Heart left ventricle (tissue), 16 donors: ENCODE data around the gene TMIGD1. TPM values are rescaled to one million over a fixed set of nuclear protein-coding genes. Genes with fewer than 3 reads are reported as not detected.

Experiments used
- ATAC-seq, 4 donors: fragments of 200-7000 bp; cut with Tn5 transposase; one replicate each; pipeline ENCODE4 v1.9.1; 2020 to 2022; ENCODE audit warnings: moderate library complexity in 4 of 4, mild to moderate bottlenecking in 3 of 4, moderate number of reproducible peaks in 1 of 4
- DNase-seq, 5 donors: peaks; one replicate each; pipeline ENCODE4 v3.0.0-alpha.2; 2020
- H3K27ac ChIP-seq, 12 donors: fragments of 200-600 bp; sonication (generic) in 4 of 12; one replicate each; pipeline versions ENCODE4 v1.5.0 to v1.8.0; 2016 to 2022; ENCODE audit warnings: mild to moderate bottlenecking in 2 of 12
- H3K27me3 ChIP-seq, 9 donors: fragments of 200-600 bp; sonication (generic) in 2 of 9; one replicate each; pipeline versions ENCODE4 v1.5.1 to v1.8.0; 2016 to 2022; ENCODE audit warnings: mild to moderate bottlenecking in 3 of 9
- H3K36me3 ChIP-seq, 9 donors: fragments of 200-600 bp; sonication (generic) in 2 of 9; one replicate each; pipeline versions ENCODE4 v1.5.0 to v1.8.0; 2018 to 2022; ENCODE audit warnings: mild to moderate bottlenecking in 2 of 9
- H3K4me1 ChIP-seq, 12 donors: fragments of 200-600 bp; sonication (generic) in 4 of 12; one replicate each; pipeline versions ENCODE4 v1.5.0 to v1.8.0; 2016 to 2022; ENCODE audit warnings: mild to moderate bottlenecking in 3 of 12
- H3K4me3 ChIP-seq, 12 donors: fragments of 200-600 bp; sonication (generic) in 4 of 12; one replicate each; pipeline versions ENCODE4 v1.5.0 to v1.8.0; 2017 to 2022; ENCODE audit warnings: mild to moderate bottlenecking in 9 of 12, moderate library complexity in 4 of 12
- H3K9me3 ChIP-seq, 12 donors: fragments of 200-600 bp; sonication (generic) in 4 of 12; one replicate each; pipeline versions ENCODE4 v1.5.0 to v1.8.0; 2016 to 2022; ENCODE audit warnings: mild to moderate bottlenecking in 1 of 12
- CTCF ChIP-seq, 12 donors: fragments of 200-600 bp; sonication (generic) in 4 of 12; IDR thresholded peaks; one replicate each; pipeline versions ENCODE4 v1.5.0 to v1.8.0; 2018 to 2022; ENCODE audit warnings: antibody characterized with exemption in 12 of 12, mild to moderate bottlenecking in 5 of 12
- POLR2A ChIP-seq, 2 donors: fragments of 450-650 bp; IDR thresholded peaks; one replicate each; pipeline ENCODE4 v1.6.1; 2017; ENCODE audit warnings: antibody characterized with exemption in 2 of 2, mild to moderate bottlenecking in 2 of 2, moderate library complexity in 2 of 2
- WGBS, 4 donors: extraction: QIAGEN DNeasy Blood & Tissue Kit in 2 of 4; methylation state at CpG; one replicate each; pipeline versions ENCODE4 v1.1.5 to v1.1.7; 2013 to 2018; 5-methylcytosine and 5-hydroxymethylcytosine counted together
- intact Hi-C, 10 donors: fragments of 100-400 bp; cut with DNase I; formaldehyde crosslinking; loops; one replicate each; pipeline versions ENCODE4 v1.11.1 to v1.14.2; 2022
- polyA plus RNA-seq, 2 donors: library from polyadenylated mRNA; stranded (reverse); fragments of 200-250 nt; gene quantifications; one replicate each; pipeline ENCODE4 v1.2.3, GENCODE V29; 2013
- total RNA-seq, 9 donors: library from RNA; depleted of rRNA in 2 of 9; stranded (reverse); fragments of >200 nt in 2 of 9; fragmentation: NEBNext Ultra II Directional in 3 of 9; extraction: Animal tissue kit (Norgen Biotek cat#: 25700) in 3 of 9; gene quantifications; one replicate each; pipeline versions ENCODE4 v1.1.0 to v1.2.4, GENCODE V29; 2016 to 2023
- donor health status: ischemic (EF 13 %, LVEDD 7.1; RV severe dilation, severe dysfunction).
- donor health status: healthy with polysubstance abuse.
- donor health status: DM: no; HTN: yes; CAD: no.
- donor health status: DM: no; HTN: no; CAD: no.
- donor health status: ischemic (EF 25% LVEDD 6.9; RV normal size, moderate dysfunction).
- donor health status: ischemic (EF 25% LVEDD 5.7; RV mildly dilated, moderate dysfunction).
- donor health status: healthy.
- donor health status: DM: yes; HTN: yes; CAD: no.
- donor health status: ischemic (EF 35%, LVEDD 5.7; RV mildly dilated, moderate dysfunction).
- donor health status: nonischemic (EF 11% LVEDD 7.7; RV severe dilation, severe dysfunction).
- donor health status: DM: yes; HTN: yes; CAD: no.
- donor health status: PGD.
- donor health status: ischemic (EF 29% LVEDD 5.4; RV normal size, mild dysfunction).
- donor health status: nonischemic (EF 23%, LVEDD 6.1; RV moderate dilation, normal function).

TMIGD1 gene
- total and polyA plus RNA-seq, 11 donors = not detected

- peaks cover 0 to 8% (median 0%) of the 10 kb centered on the region in 12 donors for H3K9me3 ChIP-seq
- TF ChIP-seq CTCF (IDR thresholded peaks at IDR 0.05) = no peak
- TF ChIP-seq POLR2A (IDR thresholded peaks at IDR 0.05) = no peak
- intact Hi-C loops = no loop called here
- DNase-seq (no peak), ATAC-seq (peak in 1 of 4 donors; percentile 15)
- WGBS, 4 donors = 95 to 100% (median 98%) methylated on average over 3 to 4 of the region's 4 CpGs
- H3K27ac ChIP-seq = no peak overlapping the region
- no peaks in the 10 kb centered on the region for H3K27me3 ChIP-seq
- peaks cover 0 to under 1% (median 0%) of the 10 kb centered on the region in 12 donors for H3K4me1 ChIP-seq
- H3K4me3 ChIP-seq = no peak overlapping the region
- no peaks in the 10 kb centered on the region for H3K36me3 ChIP-seq
Observed at GRCh38 chr17:30297715-30298114, 36.1 kb downstream of the TMIGD1 start.

GRCh38 chr17:30296499-30297080 lies 37.3 kb downstream of the TMIGD1 start:
- ATAC-seq (no peak), DNase-seq (no peak)
- no peak overlapping the region for H3K4me3 ChIP-seq
- H3K27me3 ChIP-seq = no peaks in the 10 kb centered on the region
- H3K4me1 ChIP-seq = peaks cover 0 to 7% (median 0%) of the 10 kb centered on the region in 12 donors
- H3K9me3 ChIP-seq = peaks cover 0 to 8% (median 0%) of the 10 kb centered on the region in 12 donors
- H3K36me3 ChIP-seq = no peaks in the 10 kb centered on the region
- no peak for TF ChIP-seq POLR2A (IDR thresholded peaks at IDR 0.05)
- no peak for TF ChIP-seq CTCF (IDR thresholded peaks at IDR 0.05)
- 69 to 78% (median 73%) methylated on average over 5 of the region's 5 CpGs for WGBS, 4 donors
- intact Hi-C loops = no loop called here
- H3K27ac ChIP-seq = no peak overlapping the region

GRCh38 chr17:30292286-30292858 lies 41.5 kb downstream of the TMIGD1 start:
- peaks cover 0 to 23% (median 10%) of the 10 kb centered on the region in 12 donors for H3K4me1 ChIP-seq
- DNase-seq = no peak

More at GRCh38 chr17:30292286-30292858, 41.5 kb downstream of the TMIGD1 start:
- Histone ChIP-seq H3K27ac (peak overlapping the region in 11 of 12 donors; percentile 56 to 85 (median 79)), H3K4me3 (peak overlapping the region; percentile 72 to 99 (median 90)), H3K9me3 (no peaks in the 10 kb centered on the region), H3K27me3 (no peaks in the 10 kb centered on the region), H3K36me3 (peaks cover 0 to 27% (median 16%) of the 10 kb centered on the region in 9 donors)
- TF ChIP-seq CTCF (IDR thresholded peaks at IDR 0.05) (no peak), POLR2A (IDR thresholded peaks at IDR 0.05) (no peak)
- no peak for ATAC-seq
- WGBS, 4 donors = 27 to 71% (median 31%) methylated on average over 7 to 17 of the region's 17 CpGs
- intact Hi-C loops = no loop called here
